ENCODE results near the gene NHERF2.

- TF ChIP-seq POLR2AphosphoS5 (IDR thresholded peaks at IDR 0.05; ENCODE audit: low read depth): no peak
- TF ChIP-seq, protein P1, sequence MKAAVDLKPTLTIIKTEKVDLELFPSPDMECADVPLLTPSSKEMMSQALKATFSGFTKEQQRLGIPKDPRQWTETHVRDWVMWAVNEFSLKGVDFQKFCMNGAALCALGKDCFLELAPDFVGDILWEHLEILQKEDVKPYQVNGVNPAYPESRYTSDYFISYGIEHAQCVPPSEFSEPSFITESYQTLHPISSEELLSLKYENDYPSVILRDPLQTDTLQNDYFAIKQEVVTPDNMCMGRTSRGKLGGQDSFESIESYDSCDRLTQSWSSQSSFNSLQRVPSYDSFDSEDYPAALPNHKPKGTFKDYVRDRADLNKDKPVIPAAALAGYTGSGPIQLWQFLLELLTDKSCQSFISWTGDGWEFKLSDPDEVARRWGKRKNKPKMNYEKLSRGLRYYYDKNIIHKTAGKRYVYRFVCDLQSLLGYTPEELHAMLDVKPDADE (IDR thresholded peaks at IDR 0.05): no peak
- no peak for TF ChIP-seq CTCF (conservative IDR thresholded peaks at IDR 0.05; ENCODE audit: low read depth in 2 of 2)
- TF ChIP-seq, protein P2, sequence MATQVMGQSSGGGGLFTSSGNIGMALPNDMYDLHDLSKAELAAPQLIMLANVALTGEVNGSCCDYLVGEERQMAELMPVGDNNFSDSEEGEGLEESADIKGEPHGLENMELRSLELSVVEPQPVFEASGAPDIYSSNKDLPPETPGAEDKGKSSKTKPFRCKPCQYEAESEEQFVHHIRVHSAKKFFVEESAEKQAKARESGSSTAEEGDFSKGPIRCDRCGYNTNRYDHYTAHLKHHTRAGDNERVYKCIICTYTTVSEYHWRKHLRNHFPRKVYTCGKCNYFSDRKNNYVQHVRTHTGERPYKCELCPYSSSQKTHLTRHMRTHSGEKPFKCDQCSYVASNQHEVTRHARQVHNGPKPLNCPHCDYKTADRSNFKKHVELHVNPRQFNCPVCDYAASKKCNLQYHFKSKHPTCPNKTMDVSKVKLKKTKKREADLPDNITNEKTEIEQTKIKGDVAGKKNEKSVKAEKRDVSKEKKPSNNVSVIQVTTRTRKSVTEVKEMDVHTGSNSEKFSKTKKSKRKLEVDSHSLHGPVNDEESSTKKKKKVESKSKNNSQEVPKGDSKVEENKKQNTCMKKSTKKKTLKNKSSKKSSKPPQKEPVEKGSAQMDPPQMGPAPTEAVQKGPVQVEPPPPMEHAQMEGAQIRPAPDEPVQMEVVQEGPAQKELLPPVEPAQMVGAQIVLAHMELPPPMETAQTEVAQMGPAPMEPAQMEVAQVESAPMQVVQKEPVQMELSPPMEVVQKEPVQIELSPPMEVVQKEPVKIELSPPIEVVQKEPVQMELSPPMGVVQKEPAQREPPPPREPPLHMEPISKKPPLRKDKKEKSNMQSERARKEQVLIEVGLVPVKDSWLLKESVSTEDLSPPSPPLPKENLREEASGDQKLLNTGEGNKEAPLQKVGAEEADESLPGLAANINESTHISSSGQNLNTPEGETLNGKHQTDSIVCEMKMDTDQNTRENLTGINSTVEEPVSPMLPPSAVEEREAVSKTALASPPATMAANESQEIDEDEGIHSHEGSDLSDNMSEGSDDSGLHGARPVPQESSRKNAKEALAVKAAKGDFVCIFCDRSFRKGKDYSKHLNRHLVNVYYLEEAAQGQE (IDR thresholded peaks at IDR 0.05; ENCODE audit: unreplicated experiment): no peak
- TF ChIP-seq EZH2 (IDR thresholded peaks at IDR 0.05; ENCODE audit: low read depth, unreplicated experiment): no peak
- TF ChIP-seq JUNB (IDR thresholded peaks at IDR 0.05; ENCODE audit: unreplicated experiment): no peak
- no peak for TF ChIP-seq EZH2phosphoT487 (IDR thresholded peaks at IDR 0.05; ENCODE audit: unreplicated experiment)
- TF ChIP-seq, protein P3, sequence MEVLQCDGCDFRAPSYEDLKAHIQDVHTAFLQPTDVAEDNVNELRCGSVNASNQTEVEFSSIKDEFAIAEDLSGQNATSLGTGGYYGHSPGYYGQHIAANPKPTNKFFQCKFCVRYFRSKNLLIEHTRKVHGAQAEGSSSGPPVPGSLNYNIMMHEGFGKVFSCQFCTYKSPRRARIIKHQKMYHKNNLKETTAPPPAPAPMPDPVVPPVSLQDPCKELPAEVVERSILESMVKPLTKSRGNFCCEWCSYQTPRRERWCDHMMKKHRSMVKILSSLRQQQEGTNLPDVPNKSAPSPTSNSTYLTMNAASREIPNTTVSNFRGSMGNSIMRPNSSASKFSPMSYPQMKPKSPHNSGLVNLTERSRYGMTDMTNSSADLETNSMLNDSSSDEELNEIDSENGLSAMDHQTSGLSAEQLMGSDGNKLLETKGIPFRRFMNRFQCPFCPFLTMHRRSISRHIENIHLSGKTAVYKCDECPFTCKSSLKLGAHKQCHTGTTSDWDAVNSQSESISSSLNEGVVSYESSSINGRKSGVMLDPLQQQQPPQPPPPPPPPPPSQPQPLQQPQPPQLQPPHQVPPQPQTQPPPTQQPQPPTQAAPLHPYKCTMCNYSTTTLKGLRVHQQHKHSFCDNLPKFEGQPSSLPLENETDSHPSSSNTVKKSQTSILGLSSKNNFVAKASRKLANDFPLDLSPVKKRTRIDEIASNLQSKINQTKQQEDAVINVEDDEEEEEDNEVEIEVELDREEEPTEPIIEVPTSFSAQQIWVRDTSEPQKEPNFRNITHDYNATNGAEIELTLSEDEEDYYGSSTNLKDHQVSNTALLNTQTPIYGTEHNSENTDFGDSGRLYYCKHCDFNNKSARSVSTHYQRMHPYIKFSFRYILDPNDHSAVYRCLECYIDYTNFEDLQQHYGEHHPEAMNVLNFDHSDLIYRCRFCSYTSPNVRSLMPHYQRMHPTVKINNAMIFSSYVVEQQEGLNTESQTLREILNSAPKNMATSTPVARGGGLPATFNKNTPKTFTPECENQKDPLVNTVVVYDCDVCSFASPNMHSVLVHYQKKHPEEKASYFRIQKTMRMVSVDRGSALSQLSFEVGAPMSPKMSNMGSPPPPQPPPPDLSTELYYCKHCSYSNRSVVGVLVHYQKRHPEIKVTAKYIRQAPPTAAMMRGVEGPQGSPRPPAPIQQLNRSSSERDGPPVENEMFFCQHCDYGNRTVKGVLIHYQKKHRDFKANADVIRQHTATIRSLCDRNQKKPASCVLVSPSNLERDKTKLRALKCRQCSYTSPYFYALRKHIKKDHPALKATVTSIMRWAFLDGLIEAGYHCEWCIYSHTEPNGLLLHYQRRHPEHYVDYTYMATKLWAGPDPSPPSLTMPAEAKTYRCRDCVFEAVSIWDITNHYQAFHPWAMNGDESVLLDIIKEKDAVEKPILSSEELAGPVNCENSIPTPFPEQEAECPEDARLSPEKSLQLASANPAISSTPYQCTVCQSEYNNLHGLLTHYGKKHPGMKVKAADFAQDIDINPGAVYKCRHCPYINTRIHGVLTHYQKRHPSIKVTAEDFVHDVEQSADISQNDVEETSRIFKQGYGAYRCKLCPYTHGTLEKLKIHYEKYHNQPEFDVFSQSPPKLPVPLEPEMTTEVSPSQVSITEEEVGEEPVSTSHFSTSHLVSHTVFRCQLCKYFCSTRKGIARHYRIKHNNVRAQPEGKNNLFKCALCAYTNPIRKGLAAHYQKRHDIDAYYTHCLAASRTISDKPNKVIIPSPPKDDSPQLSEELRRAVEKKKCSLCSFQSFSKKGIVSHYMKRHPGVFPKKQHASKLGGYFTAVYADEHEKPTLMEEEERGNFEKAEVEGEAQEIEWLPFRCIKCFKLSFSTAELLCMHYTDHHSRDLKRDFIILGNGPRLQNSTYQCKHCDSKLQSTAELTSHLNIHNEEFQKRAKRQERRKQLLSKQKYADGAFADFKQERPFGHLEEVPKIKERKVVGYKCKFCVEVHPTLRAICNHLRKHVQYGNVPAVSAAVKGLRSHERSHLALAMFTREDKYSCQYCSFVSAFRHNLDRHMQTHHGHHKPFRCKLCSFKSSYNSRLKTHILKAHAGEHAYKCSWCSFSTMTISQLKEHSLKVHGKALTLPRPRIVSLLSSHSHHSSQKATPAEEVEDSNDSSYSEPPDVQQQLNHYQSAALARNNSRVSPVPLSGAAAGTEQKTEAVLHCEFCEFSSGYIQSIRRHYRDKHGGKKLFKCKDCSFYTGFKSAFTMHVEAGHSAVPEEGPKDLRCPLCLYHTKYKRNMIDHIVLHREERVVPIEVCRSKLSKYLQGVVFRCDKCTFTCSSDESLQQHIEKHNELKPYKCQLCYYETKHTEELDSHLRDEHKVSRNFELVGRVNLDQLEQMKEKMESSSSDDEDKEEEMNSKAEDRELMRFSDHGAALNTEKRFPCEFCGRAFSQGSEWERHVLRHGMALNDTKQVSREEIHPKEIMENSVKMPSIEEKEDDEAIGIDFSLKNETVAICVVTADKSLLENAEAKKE (CRISPR knock-in tag; IDR thresholded peaks at IDR 0.05): no peak
- TF ChIP-seq CREB1 (CRISPR knock-in tag; IDR thresholded peaks at IDR 0.05; ENCODE audit: low read depth): no peak
These were observed 3.3 kb downstream of the NHERF2 start for GRCh38 chr16:2030036-2030435.
